WTC11 (cell line): ENCODE measurements around the gene AKT1. TPM values are rescaled to one million over a fixed set of nuclear protein-coding genes. Genes with fewer than 3 reads are reported as not detected.

Experiments
- ATAC-seq: fragments of 200-7000 bp; cut with Tn5 transposase; 2 replicates; pipeline ENCODE4 v1.10.0; 2021; ENCODE audit warnings: mild to moderate bottlenecking, moderate library complexity
- CTCF ChIA-PET: fragments of 300-600 bp; sonication (Branson Sonifier 250); formaldehyde crosslinking; loops from one replicate; lab custom pipeline; 2021; ENCODE audit warnings: antibody characterized with exemption; lab: Charles Lee
- POLR2A ChIA-PET: fragments of 350-600 bp; sonication (Branson Sonifier 250); formaldehyde crosslinking; loops from one replicate; lab custom pipeline; 2021; ENCODE audit warnings: antibody characterized with exemption; lab: Charles Lee
- DNase-seq: peaks from one replicate; pipeline ENCODE4 v3.0.0; 2021; ENCODE audit warnings: low spot score
- H3K27ac Mint-ChIP-seq: 2 replicates; pipeline ENCODE4 v1.8.0; 2021; ENCODE audit warnings: mixed read lengths
- H3K27me3 Mint-ChIP-seq: 2 replicates; pipeline ENCODE4 v1.8.0; 2021; ENCODE audit warnings: low read depth, mild to moderate bottlenecking, moderate library complexity, mixed read lengths
- H3K36me3 Mint-ChIP-seq: 2 replicates; pipeline ENCODE4 v1.8.0; 2021; ENCODE audit warnings: mixed read lengths
- H3K4me1 Mint-ChIP-seq: 2 replicates; pipeline ENCODE4 v1.8.0; 2022; ENCODE audit warnings: mixed read lengths
- H3K4me3 Mint-ChIP-seq: 2 replicates; pipeline ENCODE4 v1.8.0; 2021; ENCODE audit warnings: mild to moderate bottlenecking, moderate library complexity, mixed read lengths
- H3K9me3 Mint-ChIP-seq: 2 replicates; pipeline ENCODE4 v1.8.0; 2021; ENCODE audit warnings: mixed read lengths
- ATF1 ChIP-seq: sonication (generic); formaldehyde crosslinking; IDR thresholded peaks from 2 replicates; pipeline ENCODE4 v1.8.1; 2023; ENCODE audit warnings: mild to moderate bottlenecking, moderate library complexity, missing genetic modification reagents
- CREM ChIP-seq: sonication (generic); formaldehyde crosslinking; IDR thresholded peaks from 2 replicates; pipeline ENCODE4 v1.8.1; 2022; ENCODE audit warnings: mild to moderate bottlenecking, missing genetic modification reagents, moderate library complexity
- GABPB1 ChIP-seq: sonication (generic); formaldehyde crosslinking; IDR thresholded peaks from 2 replicates; pipeline ENCODE4 v1.8.1; 2023; ENCODE audit warnings: mild to moderate bottlenecking, missing genetic modification reagents
- GRHL2 ChIP-seq: fragments of 250-450 bp; sonication (Bioruptor Pico); IDR thresholded peaks from 2 replicates; pipeline ENCODE4 v1.8.0; 2022; ENCODE audit warnings: mild to moderate bottlenecking, moderate library complexity; ENCODE audit not compliant: insufficient replicate concordance, severe bottlenecking
- GTF2I ChIP-seq: fragments of 250-450 bp; sonication (Bioruptor Pico); conservative IDR thresholded peaks from 2 replicates; pipeline ENCODE4 v1.4.0; 2021; ENCODE audit warnings: mild to moderate bottlenecking
- NFYB ChIP-seq: sonication (generic); formaldehyde crosslinking; conservative IDR thresholded peaks from 2 replicates; pipeline ENCODE4 v1.8.0; 2022; ENCODE audit warnings: low read depth, missing genetic modification reagents
- NR1H2 ChIP-seq: sonication (generic); formaldehyde crosslinking; IDR thresholded peaks from 2 replicates; pipeline ENCODE4 v1.9.0; 2021; ENCODE audit warnings: mild to moderate bottlenecking, moderate library complexity, missing genetic modification reagents
- RELA ChIP-seq: sonication (generic); formaldehyde crosslinking; IDR thresholded peaks from 2 replicates; pipeline ENCODE4 v1.8.1; 2022; ENCODE audit warnings: missing genetic modification reagents, mild to moderate bottlenecking, borderline replicate concordance
- RORB ChIP-seq: fragments of 250-450 bp; sonication (Bioruptor Pico); IDR thresholded peaks from 2 replicates; pipeline ENCODE4 v1.9.0; 2021; ENCODE audit warnings: mild to moderate bottlenecking
- SMAD4 ChIP-seq: sonication (generic); formaldehyde crosslinking; IDR thresholded peaks from 2 replicates; pipeline ENCODE4 v1.8.0; 2022; ENCODE audit warnings: mild to moderate bottlenecking, missing genetic modification reagents
- TP53 ChIP-seq: sonication (generic); formaldehyde crosslinking; IDR thresholded peaks from 2 replicates; pipeline ENCODE4 v1.8.1; 2023; ENCODE audit warnings: mild to moderate bottlenecking, missing genetic modification reagents
- ZNF121 ChIP-seq: sonication (generic); formaldehyde crosslinking; IDR thresholded peaks from 2 replicates; pipeline ENCODE4 v1.8.0; 2023; ENCODE audit warnings: missing genetic modification reagents
- ZNF138 ChIP-seq: sonication (generic); formaldehyde crosslinking; conservative IDR thresholded peaks from 2 replicates; pipeline ENCODE4 v1.8.1; 2022; ENCODE audit warnings: mild to moderate bottlenecking, moderate library complexity, missing genetic modification reagents
- ZNF317 ChIP-seq: sonication (generic); formaldehyde crosslinking; IDR thresholded peaks from 2 replicates; pipeline ENCODE4 v1.8.1; 2023; ENCODE audit warnings: low read depth, mild to moderate bottlenecking, moderate library complexity, missing genetic modification reagents, borderline replicate concordance
- ZNF416 ChIP-seq: fragments of 250-450 bp; sonication (Bioruptor Pico); IDR thresholded peaks from 2 replicates; pipeline ENCODE4 v1.9.0; 2021; ENCODE audit warnings: mild to moderate bottlenecking, inconsistent platforms
- ZNF423 ChIP-seq: fragments of 250-450 bp; sonication (Bioruptor Pico); IDR thresholded peaks from 2 replicates; pipeline ENCODE4 v2.1.2; 2022; ENCODE audit warnings: mild to moderate bottlenecking, moderate library complexity
- total RNA-seq: library from RNA; stranded (reverse); gene quantifications from 3 replicates; pipeline ENCODE4 v1.2.3, GENCODE V29; 2021
- TF ChIP-seq, protein P1 (sequence below): sonication (generic); formaldehyde crosslinking; IDR thresholded peaks from 2 replicates; pipeline ENCODE4 v1.8.1; 2023; ENCODE audit warnings: mild to moderate bottlenecking, missing genetic modification reagents, moderate library complexity
- TF ChIP-seq, protein P2 (sequence below): sonication (generic); formaldehyde crosslinking; IDR thresholded peaks from 2 replicates; pipeline ENCODE4 v1.8.0; 2023; ENCODE audit warnings: missing genetic modification reagents
- TF ChIP-seq, protein P3 (sequence below): sonication (generic); formaldehyde crosslinking; IDR thresholded peaks from 2 replicates; pipeline ENCODE4 v1.8.0; 2022; ENCODE audit warnings: missing genetic modification reagents
- TF ChIP-seq, protein P4 (sequence below): fragments of 200-600 bp; IDR thresholded peaks from 2 replicates; pipeline ENCODE4 v1.8.0; 2022; ENCODE audit warnings: antibody characterized with exemption
- TF ChIP-seq, protein P5 (sequence below): sonication (generic); formaldehyde crosslinking; IDR thresholded peaks from 2 replicates; pipeline ENCODE4 v1.8.1; 2023; ENCODE audit warnings: mild to moderate bottlenecking, moderate library complexity, missing genetic modification reagents
- TF ChIP-seq, protein P6 (sequence below): sonication (generic); formaldehyde crosslinking; IDR thresholded peaks from 2 replicates; pipeline ENCODE4 v1.8.0; 2022; ENCODE audit warnings: mild to moderate bottlenecking, missing genetic modification reagents

Gene AKT1
- total RNA-seq, 1 experiment from 2014 or later: 121 TPM

DNA sequence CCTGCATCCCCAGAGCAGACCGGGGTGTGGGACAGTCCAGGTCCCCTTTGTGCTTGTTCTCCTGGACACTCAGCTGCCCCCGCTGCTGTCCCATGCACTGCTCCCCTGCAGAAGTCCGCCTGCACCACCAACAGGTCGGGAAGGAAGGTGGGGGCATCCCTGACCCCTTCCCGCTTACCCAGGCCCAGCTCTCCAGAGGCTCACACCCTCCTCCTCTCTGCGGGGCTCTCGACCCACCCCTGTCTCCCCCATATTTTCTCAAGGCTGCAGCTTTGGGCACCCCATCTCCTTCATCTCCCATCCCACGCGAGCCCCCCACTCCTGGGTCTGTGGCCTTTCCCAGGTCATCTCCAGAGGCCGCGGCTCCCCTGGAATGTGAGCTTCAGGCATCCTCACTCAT lies 14.8 kb upstream of the AKT1 start (continued):
- TF ChIP-seq, protein P1, sequence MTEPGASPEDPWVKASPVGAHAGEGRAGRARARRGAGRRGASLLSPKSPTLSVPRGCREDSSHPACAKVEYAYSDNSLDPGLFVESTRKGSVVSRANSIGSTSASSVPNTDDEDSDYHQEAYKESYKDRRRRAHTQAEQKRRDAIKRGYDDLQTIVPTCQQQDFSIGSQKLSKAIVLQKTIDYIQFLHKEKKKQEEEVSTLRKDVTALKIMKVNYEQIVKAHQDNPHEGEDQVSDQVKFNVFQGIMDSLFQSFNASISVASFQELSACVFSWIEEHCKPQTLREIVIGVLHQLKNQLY: no peak
- TF ChIP-seq RORB (no peak), RELA (no peak), ZNF138 (no peak)

DNA sequence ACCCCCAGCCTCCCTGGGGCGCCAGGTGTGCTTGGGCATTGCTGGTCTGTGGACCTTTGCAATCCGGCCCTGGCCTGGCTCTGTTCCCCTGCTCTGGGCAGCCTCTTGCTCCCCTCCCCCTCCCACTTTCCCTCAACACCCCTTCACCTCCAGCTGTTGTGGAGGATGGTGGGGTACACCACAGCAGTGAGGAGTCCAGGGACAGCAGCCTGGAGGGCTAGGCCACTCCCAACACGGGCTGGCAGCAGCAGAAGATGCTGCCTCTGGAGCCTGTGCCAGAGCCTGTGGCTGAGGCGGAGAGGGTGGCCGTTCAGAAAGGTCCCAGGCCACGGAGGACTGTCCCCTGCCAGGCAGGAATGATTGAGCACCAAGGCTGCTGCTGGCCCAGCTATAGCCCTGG lies 12.9 kb upstream of the AKT1 start:
- peaks cover 4% of the 10 kb centered on the region; the same call in 1 of the 2 replicates for H3K27me3 Mint-ChIP-seq
- H3K36me3 Mint-ChIP-seq: no peaks in the 10 kb centered on the region
- ATAC-seq (no peak), DNase-seq (peak; percentile 7)
- H3K4me3 Mint-ChIP-seq: no peak overlapping the region
- CTCF ChIA-PET: interaction anchor here (0.9 kb wide), 1 partner anchor 40 kb away, joined by 3 read pairs; no protein-coding TSS in a partner anchor
- TF ChIP-seq ATF1 (CRISPR knock-in tag): no peak
- TF ChIP-seq, protein P2, sequence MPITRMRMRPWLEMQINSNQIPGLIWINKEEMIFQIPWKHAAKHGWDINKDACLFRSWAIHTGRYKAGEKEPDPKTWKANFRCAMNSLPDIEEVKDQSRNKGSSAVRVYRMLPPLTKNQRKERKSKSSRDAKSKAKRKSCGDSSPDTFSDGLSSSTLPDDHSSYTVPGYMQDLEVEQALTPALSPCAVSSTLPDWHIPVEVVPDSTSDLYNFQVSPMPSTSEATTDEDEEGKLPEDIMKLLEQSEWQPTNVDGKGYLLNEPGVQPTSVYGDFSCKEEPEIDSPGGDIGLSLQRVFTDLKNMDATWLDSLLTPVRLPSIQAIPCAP (CRISPR knock-in tag): no peak
- TF ChIP-seq GTF2I (CRISPR knock-in tag): no peak
- no peak for TF ChIP-seq GABPB1 (CRISPR knock-in tag)
- no peak for TF ChIP-seq NFYB (CRISPR knock-in tag)
- TF ChIP-seq, protein P3, sequence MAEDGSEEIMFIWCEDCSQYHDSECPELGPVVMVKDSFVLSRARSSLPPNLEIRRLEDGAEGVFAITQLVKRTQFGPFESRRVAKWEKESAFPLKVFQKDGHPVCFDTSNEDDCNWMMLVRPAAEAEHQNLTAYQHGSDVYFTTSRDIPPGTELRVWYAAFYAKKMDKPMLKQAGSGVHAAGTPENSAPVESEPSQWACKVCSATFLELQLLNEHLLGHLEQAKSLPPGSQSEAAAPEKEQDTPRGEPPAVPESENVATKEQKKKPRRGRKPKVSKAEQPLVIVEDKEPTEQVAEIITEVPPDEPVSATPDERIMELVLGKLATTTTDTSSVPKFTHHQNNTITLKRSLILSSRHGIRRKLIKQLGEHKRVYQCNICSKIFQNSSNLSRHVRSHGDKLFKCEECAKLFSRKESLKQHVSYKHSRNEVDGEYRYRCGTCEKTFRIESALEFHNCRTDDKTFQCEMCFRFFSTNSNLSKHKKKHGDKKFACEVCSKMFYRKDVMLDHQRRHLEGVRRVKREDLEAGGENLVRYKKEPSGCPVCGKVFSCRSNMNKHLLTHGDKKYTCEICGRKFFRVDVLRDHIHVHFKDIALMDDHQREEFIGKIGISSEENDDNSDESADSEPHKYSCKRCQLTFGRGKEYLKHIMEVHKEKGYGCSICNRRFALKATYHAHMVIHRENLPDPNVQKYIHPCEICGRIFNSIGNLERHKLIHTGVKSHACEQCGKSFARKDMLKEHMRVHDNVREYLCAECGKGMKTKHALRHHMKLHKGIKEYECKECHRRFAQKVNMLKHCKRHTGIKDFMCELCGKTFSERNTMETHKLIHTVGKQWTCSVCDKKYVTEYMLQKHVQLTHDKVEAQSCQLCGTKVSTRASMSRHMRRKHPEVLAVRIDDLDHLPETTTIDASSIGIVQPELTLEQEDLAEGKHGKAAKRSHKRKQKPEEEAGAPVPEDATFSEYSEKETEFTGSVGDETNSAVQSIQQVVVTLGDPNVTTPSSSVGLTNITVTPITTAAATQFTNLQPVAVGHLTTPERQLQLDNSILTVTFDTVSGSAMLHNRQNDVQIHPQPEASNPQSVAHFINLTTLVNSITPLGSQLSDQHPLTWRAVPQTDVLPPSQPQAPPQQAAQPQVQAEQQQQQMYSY (CRISPR knock-in tag): no peak
- TF ChIP-seq, protein P4, sequence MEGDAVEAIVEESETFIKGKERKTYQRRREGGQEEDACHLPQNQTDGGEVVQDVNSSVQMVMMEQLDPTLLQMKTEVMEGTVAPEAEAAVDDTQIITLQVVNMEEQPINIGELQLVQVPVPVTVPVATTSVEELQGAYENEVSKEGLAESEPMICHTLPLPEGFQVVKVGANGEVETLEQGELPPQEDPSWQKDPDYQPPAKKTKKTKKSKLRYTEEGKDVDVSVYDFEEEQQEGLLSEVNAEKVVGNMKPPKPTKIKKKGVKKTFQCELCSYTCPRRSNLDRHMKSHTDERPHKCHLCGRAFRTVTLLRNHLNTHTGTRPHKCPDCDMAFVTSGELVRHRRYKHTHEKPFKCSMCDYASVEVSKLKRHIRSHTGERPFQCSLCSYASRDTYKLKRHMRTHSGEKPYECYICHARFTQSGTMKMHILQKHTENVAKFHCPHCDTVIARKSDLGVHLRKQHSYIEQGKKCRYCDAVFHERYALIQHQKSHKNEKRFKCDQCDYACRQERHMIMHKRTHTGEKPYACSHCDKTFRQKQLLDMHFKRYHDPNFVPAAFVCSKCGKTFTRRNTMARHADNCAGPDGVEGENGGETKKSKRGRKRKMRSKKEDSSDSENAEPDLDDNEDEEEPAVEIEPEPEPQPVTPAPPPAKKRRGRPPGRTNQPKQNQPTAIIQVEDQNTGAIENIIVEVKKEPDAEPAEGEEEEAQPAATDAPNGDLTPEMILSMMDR: no peak
- no peak for TF ChIP-seq ZNF416
- POLR2A ChIA-PET: interaction anchor here (0.7 kb wide), 1 partner anchor 474 kb away, joined by 4 read pairs; no protein-coding TSS in a partner anchor
- H3K9me3 Mint-ChIP-seq: peaks cover 11% of the 10 kb centered on the region
- no peaks in the 10 kb centered on the region for H3K4me1 Mint-ChIP-seq
- no peak overlapping the region for H3K27ac Mint-ChIP-seq

DNA sequence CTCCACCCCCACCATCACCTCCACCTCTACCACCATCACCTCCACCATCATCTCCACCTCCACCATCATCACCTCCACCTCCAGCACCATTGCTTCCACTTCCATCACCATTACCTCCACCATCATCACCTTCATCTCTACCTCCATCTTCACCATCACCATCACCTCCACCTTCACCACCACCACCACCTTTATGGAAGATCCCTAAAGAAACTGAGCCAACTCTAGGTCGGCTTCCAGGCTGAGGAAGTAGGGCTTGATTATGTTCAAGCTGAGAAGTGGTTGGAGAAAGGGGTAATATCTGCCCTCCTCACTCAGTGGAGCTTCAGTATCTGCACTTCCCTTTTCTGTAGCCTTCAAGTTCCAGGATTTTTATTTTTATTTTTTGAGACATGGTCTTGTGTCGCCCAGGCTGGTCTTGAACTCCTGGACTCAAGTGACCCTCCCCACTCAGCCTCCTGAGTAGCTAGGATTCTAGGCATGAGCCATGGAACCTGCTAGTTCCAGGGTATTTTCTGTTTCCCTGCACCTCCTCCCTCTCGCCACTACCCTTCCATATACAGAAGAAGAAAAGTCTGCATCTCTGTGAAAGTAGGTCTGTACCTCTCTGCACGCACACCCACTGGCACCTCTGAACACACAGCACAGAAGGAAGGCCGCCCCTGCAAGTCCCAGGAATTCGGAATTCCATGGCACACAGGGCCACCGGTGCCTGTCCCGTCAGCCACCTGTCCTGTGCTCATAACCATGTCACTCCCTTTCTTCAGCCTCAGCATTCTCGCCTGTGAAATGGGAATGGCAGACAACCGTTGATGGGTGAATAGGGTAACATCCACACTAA lies 11.3 kb upstream of the AKT1 start:
- DNase-seq (no peak), ATAC-seq (no peak)
- ChIA-PET POLR2A (no interaction called here), CTCF (no interaction called here)
- Mint-ChIP-seq H3K27me3 (peaks cover 17% of the 10 kb centered on the region), H3K9me3 (peaks cover 11% of the 10 kb centered on the region), H3K36me3 (no peaks in the 10 kb centered on the region), H3K4me1 (no peaks in the 10 kb centered on the region), H3K27ac (no peak overlapping the region), H3K4me3 (no peak overlapping the region)
- no peak for TF ChIP-seq ZNF317
- no peak for TF ChIP-seq ZNF423
- TF ChIP-seq, protein P5, sequence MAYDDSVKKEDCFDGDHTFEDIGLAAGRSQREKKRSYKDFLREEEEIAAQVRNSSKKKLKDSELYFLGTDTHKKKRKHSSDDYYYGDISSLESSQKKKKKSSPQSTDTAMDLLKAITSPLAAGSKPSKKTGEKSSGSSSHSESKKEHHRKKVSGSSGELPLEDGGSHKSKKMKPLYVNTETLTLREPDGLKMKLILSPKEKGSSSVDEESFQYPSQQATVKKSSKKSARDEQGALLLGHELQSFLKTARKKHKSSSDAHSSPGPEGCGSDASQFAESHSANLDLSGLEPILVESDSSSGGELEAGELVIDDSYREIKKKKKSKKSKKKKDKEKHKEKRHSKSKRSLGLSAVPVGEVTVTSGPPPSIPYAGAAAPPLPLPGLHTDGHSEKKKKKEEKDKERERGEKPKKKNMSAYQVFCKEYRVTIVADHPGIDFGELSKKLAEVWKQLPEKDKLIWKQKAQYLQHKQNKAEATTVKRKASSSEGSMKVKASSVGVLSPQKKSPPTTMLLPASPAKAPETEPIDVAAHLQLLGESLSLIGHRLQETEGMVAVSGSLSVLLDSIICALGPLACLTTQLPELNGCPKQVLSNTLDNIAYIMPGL (CRISPR knock-in tag): no peak
- no peak for TF ChIP-seq CREM (CRISPR knock-in tag)
- TF ChIP-seq NR1H2 (CRISPR knock-in tag): no peak
- TF ChIP-seq, protein P6, sequence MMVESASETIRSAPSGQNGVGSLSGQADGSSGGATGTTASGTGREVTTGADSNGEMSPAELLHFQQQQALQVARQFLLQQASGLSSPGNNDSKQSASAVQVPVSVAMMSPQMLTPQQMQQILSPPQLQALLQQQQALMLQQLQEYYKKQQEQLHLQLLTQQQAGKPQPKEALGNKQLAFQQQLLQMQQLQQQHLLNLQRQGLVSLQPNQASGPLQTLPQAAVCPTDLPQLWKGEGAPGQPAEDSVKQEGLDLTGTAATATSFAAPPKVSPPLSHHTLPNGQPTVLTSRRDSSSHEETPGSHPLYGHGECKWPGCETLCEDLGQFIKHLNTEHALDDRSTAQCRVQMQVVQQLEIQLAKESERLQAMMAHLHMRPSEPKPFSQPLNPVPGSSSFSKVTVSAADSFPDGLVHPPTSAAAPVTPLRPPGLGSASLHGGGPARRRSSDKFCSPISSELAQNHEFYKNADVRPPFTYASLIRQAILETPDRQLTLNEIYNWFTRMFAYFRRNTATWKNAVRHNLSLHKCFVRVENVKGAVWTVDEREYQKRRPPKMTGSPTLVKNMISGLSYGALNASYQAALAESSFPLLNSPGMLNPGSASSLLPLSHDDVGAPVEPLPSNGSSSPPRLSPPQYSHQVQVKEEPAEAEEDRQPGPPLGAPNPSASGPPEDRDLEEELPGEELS: no peak
- no peak for TF ChIP-seq TP53 (CRISPR knock-in tag)
- TF ChIP-seq SMAD4 (CRISPR knock-in tag): no peak
- no peak for TF ChIP-seq ZNF121 (CRISPR knock-in tag)
- TF ChIP-seq GRHL2 (CRISPR knock-in tag): no peak
